Measurements from ENCODE around the gene NXF3. TPM values are rescaled to one million over a fixed set of nuclear protein-coding genes. Genes with fewer than 3 reads are reported as not detected.
"Not testable (repeated sequence)": the region's sequence is repeated elsewhere in the genome, so short reads cannot be mapped to it uniquely, and the experiment has no call there.

Gene NXF3
- total RNA-seq (not detected in 2 replicates), polyA plus RNA-seq (1.9 TPM in 1 of 2 replicates, not detected in the other)

- no peak for DNase-seq (ENCODE audit: low spot score)
- Histone ChIP-seq H3K9me3 (ENCODE audit: low read depth) (no peaks in the 10 kb centered on the region), H2AFZ (no peak within 1 kb of the TSS), H3K27ac (no peak within 1 kb of the TSS), H3K9me2 (replicated peaks; ENCODE audit: insufficient read depth) (no peaks in the 10 kb centered on the region), H3K4me1 (ENCODE audit: insufficient read depth) (no peaks in the 10 kb centered on the region), H3K4me2 (no peak within 1 kb of the TSS), H3K4me3 (no peak within 1 kb of the TSS), H4K20me1 (ENCODE audit: insufficient read depth, poor library complexity, severe bottlenecking) (no peaks in the 10 kb centered on the region), H3K36me3 (replicated peaks; ENCODE audit: insufficient read depth, low read depth) (no peaks in the 10 kb centered on the region), H3K79me2 (no peaks in the 10 kb centered on the region), H3K27me3 (no peaks in the 10 kb centered on the region)
- 82% methylated on average over 5 of the region's 5 CpGs for WGBS (ENCODE audit: low lambda C conversion rate, missing lambda C conversion rate)
- no peak for TF ChIP-seq EZH2phosphoT487 (IDR thresholded peaks at IDR 0.05; ENCODE audit: low read depth, severe bottlenecking, unreplicated experiment)
- TF ChIP-seq EZH2 (IDR thresholded peaks at IDR 0.05; ENCODE audit: borderline replicate concordance) = no peak
- TF ChIP-seq CTCF (IDR thresholded peaks at IDR 0.05; ENCODE audit: poor library complexity) = no peak
These were observed at the start of gene NXF3 for GRCh38 chrX:103092942-103093341. TSS of gene NXF3 (minus strand) at chrX:103093143. CDS start at chrX:103093023, 120 bp downstream.

- not testable (repeated sequence) for H3K4me1 ChIP-seq (ENCODE audit: insufficient read depth); H2AFZ ChIP-seq; H3K9me2 ChIP-seq (replicated peaks; ENCODE audit: insufficient read depth); H3K27ac ChIP-seq; H3K4me2 ChIP-seq; H4K20me1 ChIP-seq (ENCODE audit: insufficient read depth, poor library complexity, severe bottlenecking); H3K36me3 ChIP-seq (replicated peaks; ENCODE audit: insufficient read depth, low read depth); DNase-seq (ENCODE audit: low spot score); H3K4me3 ChIP-seq; H3K9me3 ChIP-seq (ENCODE audit: low read depth); H3K27me3 ChIP-seq; H3K79me2 ChIP-seq
- 78% methylated on average over 1 of the region's 2 CpGs for WGBS (ENCODE audit: low lambda C conversion rate, missing lambda C conversion rate)
These were observed 43.6 kb upstream of the NXF3 start for GRCh38 chrX:103136528-103136927.

- no peak for DNase-seq (ENCODE audit: low spot score)
- Histone ChIP-seq H3K9me3 (ENCODE audit: low read depth) (no peaks in the 10 kb centered on the region), H3K79me2 (no peaks in the 10 kb centered on the region), H3K27me3 (no peaks in the 10 kb centered on the region), H3K4me1 (ENCODE audit: insufficient read depth) (no peaks in the 10 kb centered on the region), H3K9me2 (replicated peaks; ENCODE audit: insufficient read depth) (no peaks in the 10 kb centered on the region), H3K4me3 (no peak overlapping the region), H4K20me1 (ENCODE audit: insufficient read depth, poor library complexity, severe bottlenecking) (no peaks in the 10 kb centered on the region), H3K36me3 (replicated peaks; ENCODE audit: insufficient read depth, low read depth) (no peaks in the 10 kb centered on the region), H3K4me2 (no peak overlapping the region), H2AFZ (no peak overlapping the region), H3K27ac (no peak overlapping the region)
- TF ChIP-seq CTCF (IDR thresholded peaks at IDR 0.05; ENCODE audit: poor library complexity) (no peak), EZH2phosphoT487 (IDR thresholded peaks at IDR 0.05; ENCODE audit: low read depth, severe bottlenecking, unreplicated experiment) (no peak), EZH2 (IDR thresholded peaks at IDR 0.05; ENCODE audit: borderline replicate concordance) (no peak)
These were observed 31.3 kb upstream of the NXF3 start for GRCh38 chrX:103124284-103124683.

- no peaks in the 10 kb centered on the region for H3K36me3 ChIP-seq (replicated peaks; ENCODE audit: insufficient read depth, low read depth)
- DNase-seq (ENCODE audit: low spot score) = no peak
- no peaks in the 10 kb centered on the region for H3K79me2 ChIP-seq
- no peak overlapping the region for H2AFZ ChIP-seq
- no peaks in the 10 kb centered on the region for H4K20me1 ChIP-seq (ENCODE audit: insufficient read depth, poor library complexity, severe bottlenecking)
- H3K4me1 ChIP-seq (ENCODE audit: insufficient read depth) = no peaks in the 10 kb centered on the region
- no peaks in the 10 kb centered on the region for H3K9me2 ChIP-seq (replicated peaks; ENCODE audit: insufficient read depth)
- WGBS (ENCODE audit: low lambda C conversion rate, missing lambda C conversion rate) = 74% methylated on average over 5 of the region's 5 CpGs
- H3K9me3 ChIP-seq (ENCODE audit: low read depth) = no peaks in the 10 kb centered on the region
- no peaks in the 10 kb centered on the region for H3K27me3 ChIP-seq
- H3K4me3 ChIP-seq = no peak overlapping the region
- no peak overlapping the region for H3K27ac ChIP-seq
- TF ChIP-seq CTCF (IDR thresholded peaks at IDR 0.05; ENCODE audit: poor library complexity) (no peak), EZH2 (IDR thresholded peaks at IDR 0.05; ENCODE audit: borderline replicate concordance) (no peak), EZH2phosphoT487 (IDR thresholded peaks at IDR 0.05; ENCODE audit: low read depth, severe bottlenecking, unreplicated experiment) (no peak)
- no peak overlapping the region for H3K4me2 ChIP-seq
These were observed 27.8 kb upstream of the NXF3 start for GRCh38 chrX:103120748-103121147.

GRCh38 chrX:103116970-103117369 is 24.0 kb upstream of the NXF3 start:
- not testable (repeated sequence) for H3K9me3 ChIP-seq (ENCODE audit: low read depth); H3K36me3 ChIP-seq (replicated peaks; ENCODE audit: insufficient read depth, low read depth); H3K4me3 ChIP-seq; H3K4me1 ChIP-seq (ENCODE audit: insufficient read depth); H3K27me3 ChIP-seq; DNase-seq (ENCODE audit: low spot score); H3K79me2 ChIP-seq; H3K9me2 ChIP-seq (replicated peaks; ENCODE audit: insufficient read depth); H2AFZ ChIP-seq; H3K27ac ChIP-seq; H4K20me1 ChIP-seq (ENCODE audit: insufficient read depth, poor library complexity, severe bottlenecking); H3K4me2 ChIP-seq
- WGBS (ENCODE audit: low lambda C conversion rate, missing lambda C conversion rate) = 84% methylated on average over 13 of the region's 14 CpGs

DNA sequence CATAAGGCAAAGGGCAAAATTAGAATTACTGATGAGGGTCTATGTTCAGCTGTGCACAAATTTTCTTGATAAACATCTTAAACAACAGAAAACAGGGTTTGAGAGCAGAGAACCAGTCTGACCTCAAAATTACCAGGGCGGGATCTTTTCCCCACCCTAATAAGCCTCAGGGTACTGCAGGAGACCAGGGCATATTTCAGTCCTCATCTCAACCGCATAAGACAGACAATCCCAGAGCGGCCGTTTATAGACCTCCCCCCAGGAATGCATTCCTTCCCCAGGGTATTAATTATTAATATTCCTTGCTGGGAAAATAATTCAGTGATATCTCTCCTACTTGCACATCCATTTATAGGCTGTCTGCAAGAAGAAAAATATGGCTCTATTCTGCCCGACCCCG is 16.6 kb upstream of the NXF3 start:
- H3K4me3 ChIP-seq; H2AFZ ChIP-seq; DNase-seq (ENCODE audit: low spot score); H3K27me3 ChIP-seq; H3K79me2 ChIP-seq; H3K27ac ChIP-seq; H3K4me2 ChIP-seq; H3K36me3 ChIP-seq (replicated peaks; ENCODE audit: insufficient read depth, low read depth); H4K20me1 ChIP-seq (ENCODE audit: insufficient read depth, poor library complexity, severe bottlenecking); H3K9me3 ChIP-seq (ENCODE audit: low read depth); H3K4me1 ChIP-seq (ENCODE audit: insufficient read depth); H3K9me2 ChIP-seq (replicated peaks; ENCODE audit: insufficient read depth): not testable (repeated sequence)
- WGBS (ENCODE audit: low lambda C conversion rate, missing lambda C conversion rate) = 84% methylated on average over 6 of the region's 6 CpGs
